Upper lobe of right lung (tissue), 1 donor: ENCODE data around the gene NPAS3. TPM values are rescaled to one million over a fixed set of nuclear protein-coding genes. Genes with fewer than 3 reads are reported as not detected.

Experiments used
- ATAC-seq: fragments of 200-7000 bp; cut with Tn5 transposase; one replicate; pipeline ENCODE4 v1.9.1; 2020; ENCODE audit warnings: mild to moderate bottlenecking, moderate library complexity
- DNase-seq: peaks from one replicate; pipeline ENCODE4 v3.0.0-alpha.2; 2020
- H3K27ac ChIP-seq: fragments of 200-600 bp; one replicate; pipeline ENCODE4 v1.8.0; 2022
- H3K27me3 ChIP-seq: fragments of 200-600 bp; one replicate; pipeline ENCODE4 v1.8.0; 2022; ENCODE audit warnings: mild to moderate bottlenecking
- H3K36me3 ChIP-seq: fragments of 200-600 bp; one replicate; pipeline ENCODE4 v1.8.0; 2022
- H3K4me1 ChIP-seq: fragments of 200-600 bp; one replicate; pipeline ENCODE4 v1.8.0; 2022
- H3K4me3 ChIP-seq: fragments of 200-600 bp; one replicate; pipeline ENCODE4 v1.8.0; 2022; ENCODE audit warnings: mild to moderate bottlenecking
- H3K9me3 ChIP-seq: fragments of 200-600 bp; one replicate; pipeline ENCODE4 v1.8.0; 2022
- CTCF ChIP-seq: fragments of 200-600 bp; IDR thresholded peaks from one replicate; pipeline ENCODE4 v1.8.0; 2022; ENCODE audit warnings: antibody characterized with exemption
- intact Hi-C: fragments of 100-400 bp; cut with DNase I; formaldehyde crosslinking; loops from one replicate; pipeline ENCODE4 v1.11.0; 2022
- total RNA-seq: library from RNA; stranded (reverse); fragmentation: NEBNext Ultra II Directional; extraction: Animal tissue kit (Norgen Biotek cat#: 25700); gene quantifications from one replicate; pipeline ENCODE4 v1.2.1, GENCODE V29; 2021
- donor health status: DM: no; HTN: yes; CAD: no; lungs with severe emphysema.

The NPAS3 gene
- total RNA-seq, 1 donor from 2014 or later, result 1.2 TPM

GRCh38 chr14:33315217-33315616 is 376.5 kb downstream of the NPAS3 start:
- no peak for TF ChIP-seq CTCF
- Histone ChIP-seq H3K4me1 (no peaks in the 10 kb centered on the region), H3K4me3 (no peak overlapping the region), H3K9me3 (no peaks in the 10 kb centered on the region), H3K27me3 (no peaks in the 10 kb centered on the region), H3K27ac (no peak overlapping the region), H3K36me3 (no peaks in the 10 kb centered on the region)
- ATAC-seq (no peak), DNase-seq (no peak)
- intact Hi-C loops, result no loop called here

- no peak for ATAC-seq
- Histone ChIP-seq H3K27ac (no peak overlapping the region), H3K4me1 (no peaks in the 10 kb centered on the region), H3K4me3 (no peak overlapping the region), H3K27me3 (no peaks in the 10 kb centered on the region), H3K36me3 (no peaks in the 10 kb centered on the region), H3K9me3 (no peaks in the 10 kb centered on the region)
- no peak for TF ChIP-seq CTCF
- DNase-seq, result no peak
- intact Hi-C loops, result no loop called here
Observed at GRCh38 chr14:33315721-33316120, 377.0 kb downstream of the NPAS3 start.

GRCh38 chr14:33317675-33318074 is 379.0 kb downstream of the NPAS3 start:
- no peak for DNase-seq
- no peak for TF ChIP-seq CTCF
- intact Hi-C loops, result no loop called here
- Histone ChIP-seq H3K4me1 (no peaks in the 10 kb centered on the region), H3K27ac (no peak overlapping the region), H3K36me3 (no peaks in the 10 kb centered on the region), H3K4me3 (no peak overlapping the region), H3K27me3 (no peaks in the 10 kb centered on the region), H3K9me3 (no peaks in the 10 kb centered on the region)
- no peak for ATAC-seq

GRCh38 chr14:33323979-33324378 is 385.3 kb downstream of the NPAS3 start:
- no peak for TF ChIP-seq CTCF
- Histone ChIP-seq H3K27ac (no peak overlapping the region), H3K36me3 (no peaks in the 10 kb centered on the region), H3K27me3 (no peaks in the 10 kb centered on the region), H3K4me3 (no peak overlapping the region), H3K4me1 (no peaks in the 10 kb centered on the region), H3K9me3 (no peaks in the 10 kb centered on the region)
- intact Hi-C loops, result no loop called here
- DNase-seq (no peak), ATAC-seq (no peak)

GRCh38 chr14:33331176-33331949 is 392.7 kb downstream of the NPAS3 start:
- H3K27me3 ChIP-seq, result no peaks in the 10 kb centered on the region
- no peak for TF ChIP-seq CTCF
- H3K9me3 ChIP-seq, result peaks cover 3% of the 10 kb centered on the region
- no peak overlapping the region for H3K27ac ChIP-seq
- H3K36me3 ChIP-seq, result no peaks in the 10 kb centered on the region
- ATAC-seq (no peak), DNase-seq (no peak)
- H3K4me1 ChIP-seq, result no peaks in the 10 kb centered on the region
- no peak overlapping the region for H3K4me3 ChIP-seq
- intact Hi-C loops, result no loop called here
